ENCODE results near the gene AKAP7.

Gene AKAP7

DNA sequence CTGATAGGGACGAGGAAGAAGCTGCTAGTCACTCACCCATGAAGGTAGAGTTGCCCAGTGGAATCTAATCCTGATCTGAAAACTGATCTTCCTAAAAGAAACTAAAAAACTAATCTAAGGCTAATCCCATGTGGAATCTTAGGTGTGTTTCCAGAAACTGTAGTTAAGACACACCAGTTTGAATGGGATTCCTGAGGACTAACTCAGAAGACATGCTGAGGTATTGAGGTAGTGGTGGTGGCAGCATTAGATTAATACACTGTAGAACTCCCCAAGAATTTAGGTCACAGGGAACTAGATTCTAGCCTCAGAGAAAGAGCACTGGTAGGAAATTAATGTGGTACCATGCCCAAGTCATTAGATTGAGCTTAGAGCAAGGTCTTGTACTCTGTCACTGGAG, 19.6 kb upstream of the AKAP7 start:
- no peaks in the 10 kb centered on the region for H4K20me1 ChIP-seq (ENCODE audit: insufficient read depth, low read length)
- TF ChIP-seq EZH2 (IDR thresholded peaks at IDR 0.05; ENCODE audit: borderline replicate concordance, low read length) (no peak), CTCF (IDR thresholded peaks at IDR 0.05; ENCODE audit: low read length) (no peak)
- H3K36me3 ChIP-seq (ENCODE audit: insufficient read depth, low read length) = no peaks in the 10 kb centered on the region
- no peak overlapping the region for H3K4me2 ChIP-seq (ENCODE audit: low read length)
- no peaks in the 10 kb centered on the region for H3F3A ChIP-seq (ENCODE audit: insufficient read depth, low read length)
- no peak overlapping the region for H3K9ac ChIP-seq (ENCODE audit: low read length)
- H3K27me3 ChIP-seq (ENCODE audit: insufficient read depth, low read length) = no peaks in the 10 kb centered on the region
- H3K4me3 ChIP-seq (ENCODE audit: low read depth, low read length, poor library complexity, severe bottlenecking) = no peak overlapping the region
- no peaks in the 10 kb centered on the region for H3K9me2 ChIP-seq (ENCODE audit: low read depth, low read length)
- H3K9me3 ChIP-seq (ENCODE audit: low read length) = no peaks in the 10 kb centered on the region
- no peak overlapping the region for H3K27ac ChIP-seq (ENCODE audit: low read depth, low read length, poor library complexity, severe bottlenecking)
- no peaks in the 10 kb centered on the region for H3K4me1 ChIP-seq (ENCODE audit: insufficient read depth, low read length, severe bottlenecking)
- no peak overlapping the region for H2AFZ ChIP-seq (ENCODE audit: low read length)
- H3K79me2 ChIP-seq (ENCODE audit: insufficient read depth, low read length) = no peaks in the 10 kb centered on the region

DNA sequence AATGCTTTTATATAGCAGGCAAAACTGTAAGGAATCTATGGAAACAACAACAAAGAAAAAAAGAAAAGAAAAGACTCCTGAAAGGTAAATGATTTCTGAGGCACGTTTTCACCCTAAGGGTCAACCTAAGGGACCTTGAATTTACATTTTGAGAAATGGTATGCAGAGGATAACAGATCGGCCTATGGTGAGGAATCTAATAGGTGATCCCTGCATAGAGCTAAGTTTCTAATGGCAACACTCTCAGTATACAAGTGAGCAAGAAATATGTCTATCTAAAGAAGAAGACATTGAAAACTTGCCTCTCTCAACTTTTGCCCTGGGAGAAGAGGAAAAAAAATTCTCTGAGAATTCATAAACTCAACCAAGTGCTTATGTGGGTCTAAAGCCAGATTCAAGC, 18.9 kb upstream of the AKAP7 start:
- no peak overlapping the region for H3K4me3 ChIP-seq (ENCODE audit: low read depth, low read length, poor library complexity, severe bottlenecking)
- H3K36me3 ChIP-seq (ENCODE audit: insufficient read depth, low read length) = no peaks in the 10 kb centered on the region
- TF ChIP-seq EZH2 (IDR thresholded peaks at IDR 0.05; ENCODE audit: borderline replicate concordance, low read length) (no peak), CTCF (IDR thresholded peaks at IDR 0.05; ENCODE audit: low read length) (no peak)
- H4K20me1 ChIP-seq (ENCODE audit: insufficient read depth, low read length) = no peaks in the 10 kb centered on the region
- no peaks in the 10 kb centered on the region for H3K9me3 ChIP-seq (ENCODE audit: low read length)
- no peaks in the 10 kb centered on the region for H3K4me1 ChIP-seq (ENCODE audit: insufficient read depth, low read length, severe bottlenecking)
- no peaks in the 10 kb centered on the region for H3K9me2 ChIP-seq (ENCODE audit: low read depth, low read length)
- no peak overlapping the region for H3K27ac ChIP-seq (ENCODE audit: low read depth, low read length, poor library complexity, severe bottlenecking)
- H2AFZ ChIP-seq (ENCODE audit: low read length) = no peak overlapping the region
- no peaks in the 10 kb centered on the region for H3K79me2 ChIP-seq (ENCODE audit: insufficient read depth, low read length)
- no peak overlapping the region for H3K9ac ChIP-seq (ENCODE audit: low read length)
- no peak overlapping the region for H3K4me2 ChIP-seq (ENCODE audit: low read length)
- no peaks in the 10 kb centered on the region for H3K27me3 ChIP-seq (ENCODE audit: insufficient read depth, low read length)
- H3F3A ChIP-seq (ENCODE audit: insufficient read depth, low read length) = no peaks in the 10 kb centered on the region

GRCh38 chr6:131116755-131117360, 18.4 kb upstream of the AKAP7 start:
- H3K36me3 ChIP-seq (ENCODE audit: insufficient read depth, low read length) = no peaks in the 10 kb centered on the region
- H4K20me1 ChIP-seq (ENCODE audit: insufficient read depth, low read length) = no peaks in the 10 kb centered on the region
- no peaks in the 10 kb centered on the region for H3K27me3 ChIP-seq (ENCODE audit: insufficient read depth, low read length)
- no peak overlapping the region for H3K4me2 ChIP-seq (ENCODE audit: low read length)
- no peaks in the 10 kb centered on the region for H3K79me2 ChIP-seq (ENCODE audit: insufficient read depth, low read length)
- H3K4me1 ChIP-seq (ENCODE audit: insufficient read depth, low read length, severe bottlenecking) = no peaks in the 10 kb centered on the region
- no peaks in the 10 kb centered on the region for H3F3A ChIP-seq (ENCODE audit: insufficient read depth, low read length)
- no peaks in the 10 kb centered on the region for H3K9me2 ChIP-seq (ENCODE audit: low read depth, low read length)
- TF ChIP-seq CTCF (IDR thresholded peaks at IDR 0.05; ENCODE audit: low read length) = peak; percentile 50; the same call in 1 of the 2 replicates
- no peak for TF ChIP-seq EZH2 (IDR thresholded peaks at IDR 0.05; ENCODE audit: borderline replicate concordance, low read length)
- no peaks in the 10 kb centered on the region for H3K9me3 ChIP-seq (ENCODE audit: low read length)
- no peak overlapping the region for H3K27ac ChIP-seq (ENCODE audit: low read depth, low read length, poor library complexity, severe bottlenecking)
- no peak overlapping the region for H3K9ac ChIP-seq (ENCODE audit: low read length)
- no peak overlapping the region for H3K4me3 ChIP-seq (ENCODE audit: low read depth, low read length, poor library complexity, severe bottlenecking)
- H2AFZ ChIP-seq (ENCODE audit: low read length) = no peak overlapping the region

Measured in OCI-LY1 (cell line).